Glomerular visceral epithelial cell (primary cell): ENCODE measurements around the gene PDE6A.

ENCODE experiments used
- DNase-seq: peaks from one replicate; pipeline ENCODE4 v3.0.0-alpha.2; 2016; ENCODE audit errors: extremely low spot score

Gene PDE6A

GRCh38 chr5:149930749-149931574 is 13.6 kb downstream of the PDE6A start:
- no peak for DNase-seq

GRCh38 chr5:149930043-149930748 is 14.4 kb downstream of the PDE6A start:
- no peak for DNase-seq

DNA sequence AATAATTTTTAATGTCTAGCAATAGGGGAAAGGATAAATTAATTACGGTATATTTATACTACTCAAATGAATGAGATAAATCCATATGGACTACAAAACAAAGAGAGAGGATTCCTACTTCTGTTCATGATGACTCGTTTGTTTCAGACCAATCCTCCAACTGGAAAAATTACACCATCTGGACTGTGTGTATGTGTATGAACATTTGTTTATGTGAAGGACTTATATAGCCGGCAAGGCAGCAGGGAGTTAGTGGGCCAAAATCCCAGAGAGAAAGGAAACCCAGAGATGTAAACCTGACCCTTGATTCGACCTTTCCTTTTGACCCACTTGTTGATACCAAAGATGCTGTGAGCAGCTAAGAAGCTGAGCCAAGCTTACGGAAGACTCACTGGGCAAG is 20.1 kb downstream of the PDE6A start:
- DNase-seq: no peak

DNA sequence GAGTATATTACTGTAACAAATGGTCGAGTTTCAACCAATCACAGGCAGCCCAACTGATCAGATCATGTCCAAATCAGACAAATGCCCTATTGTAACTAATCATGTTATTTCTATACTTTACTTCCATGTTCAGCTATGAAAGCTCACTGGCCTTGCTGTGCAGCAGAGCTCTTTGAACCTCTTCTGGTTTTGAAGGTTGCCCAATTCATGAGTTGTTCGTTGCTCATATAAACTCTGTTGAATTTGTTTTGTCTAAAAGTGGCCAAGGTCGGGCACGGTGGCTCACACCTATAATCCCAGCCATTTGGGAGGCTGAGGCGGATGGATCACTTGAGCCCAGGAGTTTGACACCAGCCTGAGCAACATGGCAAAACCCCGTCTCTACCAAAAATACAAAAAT is 21.6 kb downstream of the PDE6A start:
- no peak for DNase-seq

- DNase-seq: no peak
Measured at GRCh38 chr5:149921597-149921996, 23.0 kb downstream of the PDE6A start.

- no peak for DNase-seq
Measured at GRCh38 chr5:149917073-149917676, 27.4 kb downstream of the PDE6A start.

DNA sequence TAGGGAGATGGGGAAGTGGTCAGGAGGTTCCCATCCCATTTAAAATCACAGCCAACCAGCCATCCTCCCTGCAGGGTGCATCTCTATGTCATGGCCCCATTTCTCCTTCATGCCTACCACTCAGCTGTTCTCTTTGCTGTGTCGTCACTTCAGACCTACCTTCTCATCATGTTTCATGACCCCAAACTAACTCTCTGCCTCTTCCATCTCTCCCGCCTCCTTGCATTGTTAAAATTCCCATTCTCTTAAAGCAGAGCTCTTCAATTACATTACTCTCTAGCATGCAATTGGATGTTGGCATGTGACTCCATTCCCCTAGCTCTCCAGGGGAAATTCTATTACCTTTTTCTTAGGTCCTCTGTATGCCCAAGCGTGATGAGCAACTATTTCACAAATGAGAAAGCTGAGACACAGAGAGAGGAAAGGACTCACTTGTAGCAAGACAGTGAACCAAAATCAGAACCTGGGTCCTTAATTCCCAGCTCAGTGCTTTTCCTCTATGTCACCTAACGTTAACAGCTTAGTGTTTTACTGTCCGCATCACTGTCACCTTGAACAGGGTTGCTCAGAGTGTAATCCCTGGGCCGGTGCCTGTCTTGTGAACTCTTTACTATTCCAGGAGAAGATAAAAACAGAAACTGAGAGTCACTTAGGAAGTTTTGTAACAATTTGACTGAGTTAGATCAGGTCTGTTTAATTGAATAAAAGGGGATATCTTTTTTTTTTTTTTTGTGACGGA is 28.1 kb downstream of the PDE6A start:
- DNase-seq: no peak

DNA sequence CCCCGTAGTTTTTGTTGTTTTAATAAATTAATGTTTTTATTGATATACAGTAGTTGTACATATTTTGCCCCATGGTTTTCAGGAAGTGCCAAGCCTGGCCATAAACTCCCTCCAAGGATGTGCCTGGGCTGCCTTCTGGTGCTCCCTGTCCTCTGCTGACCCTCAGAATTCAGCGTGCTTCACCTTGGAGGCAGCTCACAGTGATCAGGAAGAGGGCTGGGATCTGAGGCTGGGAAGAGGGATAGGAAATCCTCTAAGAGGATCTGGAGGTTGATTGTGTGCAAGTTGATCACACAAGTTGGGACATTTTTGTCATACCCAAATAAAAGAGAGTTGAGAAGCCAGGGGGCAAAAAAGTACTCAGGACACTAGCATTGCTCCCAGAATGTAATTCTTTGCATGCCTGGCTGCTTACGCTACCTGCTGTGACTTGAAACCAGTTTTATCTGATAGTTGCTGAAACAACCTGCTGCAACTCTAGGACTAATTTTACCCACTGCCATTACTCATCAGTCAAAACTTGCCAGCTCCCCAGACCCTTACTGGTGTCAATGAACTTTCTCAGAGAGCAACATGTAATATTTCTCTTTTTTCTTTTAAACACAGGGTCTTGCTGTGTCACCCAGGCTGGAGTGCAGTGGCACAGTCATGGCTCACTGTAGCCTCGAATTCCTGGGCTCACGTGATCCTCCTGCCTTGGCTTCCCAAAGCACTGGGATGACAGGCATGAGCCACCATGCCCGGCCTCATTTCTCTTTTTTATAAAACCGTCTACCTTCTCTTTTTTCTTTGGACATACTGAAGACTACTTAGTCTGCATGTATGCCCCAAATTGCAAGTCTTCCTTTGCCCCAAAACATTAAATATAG is 29.0 kb downstream of the PDE6A start:
- DNase-seq: no peak

DNA sequence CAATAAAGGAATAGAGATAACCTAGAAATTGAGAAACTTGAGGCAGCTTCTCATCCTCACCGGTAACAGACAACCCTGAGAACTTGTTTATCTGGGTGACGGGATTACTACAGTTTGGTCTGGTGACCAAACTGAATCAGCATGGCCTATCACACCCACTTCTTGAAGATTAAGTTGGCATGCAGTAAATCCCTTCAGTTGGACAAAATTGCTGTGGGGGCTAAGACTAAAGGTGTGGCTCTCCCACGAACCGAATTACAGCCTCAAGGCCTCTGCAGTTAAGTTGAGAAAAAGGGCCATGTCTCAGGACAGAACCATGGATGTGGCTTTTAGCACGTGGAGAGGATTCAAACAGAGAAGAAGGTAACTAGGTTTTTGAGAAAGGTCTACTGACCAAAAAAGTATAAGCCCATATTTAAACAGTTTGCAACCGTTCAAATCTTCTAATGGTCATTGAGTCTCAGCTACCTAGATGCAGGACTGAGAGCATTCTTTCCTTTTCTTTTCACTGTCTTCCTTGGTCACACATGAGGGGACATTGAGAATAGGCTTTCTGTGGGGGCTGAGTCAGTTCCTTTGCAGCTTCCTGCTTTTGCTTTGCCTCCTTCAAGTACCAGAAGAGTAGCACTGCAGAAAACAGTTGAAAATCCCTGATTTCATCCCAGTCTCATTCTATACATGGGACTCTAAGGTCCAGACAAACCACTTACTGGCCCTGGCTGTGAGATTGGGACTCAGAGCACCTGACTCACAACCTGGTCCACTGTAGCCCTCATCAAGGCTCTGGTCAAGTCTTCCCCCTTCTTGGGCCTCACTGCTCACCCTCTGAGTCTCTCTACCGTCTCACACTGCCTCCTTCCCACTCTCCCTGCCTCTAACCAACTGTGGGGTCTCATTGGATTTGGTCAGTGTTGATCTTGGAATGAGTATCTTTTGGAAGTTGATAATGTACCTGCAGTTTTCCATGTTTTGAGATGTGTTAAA is 30.9 kb downstream of the PDE6A start:
- DNase-seq: peak; percentile 72

GRCh38 chr5:149912226-149912871 is 32.2 kb downstream of the PDE6A start:
- no peak for DNase-seq

DNA sequence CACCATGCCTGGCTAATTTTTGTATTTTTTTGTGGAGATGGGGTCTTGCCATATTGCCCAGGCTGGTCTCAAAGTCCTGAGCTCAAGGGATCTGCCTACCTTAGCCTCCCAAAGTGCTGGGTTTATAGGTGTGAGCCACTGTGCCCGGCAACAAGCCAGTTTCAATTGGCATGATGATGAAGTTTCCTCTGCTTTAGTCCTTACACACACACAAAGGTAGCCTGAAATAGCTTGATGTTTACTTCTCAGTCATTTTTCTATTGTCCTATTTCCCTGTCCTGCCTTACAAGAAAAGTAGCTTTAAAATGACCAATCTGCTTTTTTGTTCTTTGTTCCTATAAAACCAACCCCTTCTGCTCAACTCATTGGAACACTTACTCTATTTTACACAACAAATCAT is 33.6 kb downstream of the PDE6A start:
- DNase-seq: no peak

DNA sequence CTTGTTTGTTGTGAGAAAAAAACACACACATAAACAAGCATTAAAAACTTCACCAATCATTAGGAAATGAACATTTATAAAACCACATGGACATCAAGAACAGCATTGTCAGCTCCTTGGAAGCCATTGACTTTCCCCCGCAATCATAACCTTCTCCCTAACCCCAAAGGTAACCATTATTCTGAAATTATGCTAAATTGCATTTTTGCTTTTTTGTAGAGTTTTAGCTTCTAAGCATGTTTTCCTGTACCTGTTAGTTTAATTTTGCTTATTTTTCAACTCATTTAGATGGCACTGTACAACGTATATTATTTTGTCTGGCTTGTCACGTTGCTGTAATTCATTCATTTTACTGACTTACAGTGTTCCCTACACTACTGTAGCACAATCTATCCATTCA is 36.8 kb downstream of the PDE6A start:
- DNase-seq: no peak

DNA sequence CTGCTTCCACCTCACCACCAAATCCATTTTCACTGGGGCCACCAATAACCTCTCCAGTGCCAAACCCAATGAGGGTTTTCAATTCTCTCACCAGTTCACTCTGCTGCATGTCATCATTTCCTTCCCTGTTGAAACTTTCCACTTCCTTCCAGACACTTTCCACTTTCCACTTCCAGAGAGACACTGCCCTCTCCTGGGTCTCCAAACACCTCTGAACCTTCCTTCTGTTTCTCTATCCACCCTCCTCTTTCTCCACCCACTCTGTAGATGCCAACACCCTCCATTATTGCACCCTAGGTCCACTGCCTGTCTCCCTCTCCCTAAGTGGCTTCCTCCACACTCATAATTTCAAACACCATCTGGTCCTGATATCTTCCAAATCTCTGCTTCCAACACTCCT is 39.6 kb downstream of the PDE6A start:
- DNase-seq: no peak

DNA sequence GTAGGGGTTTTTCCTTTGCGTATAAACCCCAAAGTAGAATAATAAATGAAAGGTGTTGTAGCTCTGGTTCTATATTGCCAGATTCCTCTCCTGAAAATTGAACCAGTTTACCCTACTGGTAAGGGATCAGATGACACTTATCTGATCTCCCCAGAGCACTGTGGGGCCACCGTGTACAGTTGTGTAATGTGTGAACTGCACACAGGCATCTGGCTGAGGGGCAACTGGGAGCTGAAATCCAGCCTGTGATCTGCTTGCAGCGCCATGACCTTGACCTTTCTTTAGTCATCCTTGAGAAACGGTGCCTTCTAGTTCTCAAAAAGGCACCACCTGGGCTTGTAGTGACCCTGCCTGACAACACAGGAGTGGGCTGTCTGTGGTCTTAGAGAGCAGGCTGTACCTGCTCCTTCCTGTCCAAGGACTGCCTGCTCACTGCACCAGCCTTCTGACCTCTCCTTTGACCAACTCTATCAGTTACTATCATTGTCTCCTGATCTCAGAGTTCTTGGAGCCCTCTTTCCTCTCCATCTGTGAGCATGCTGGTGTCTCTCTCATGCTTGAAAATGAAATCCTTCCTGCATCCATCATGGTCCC is 40.2 kb downstream of the PDE6A start:
- no peak for DNase-seq

- DNase-seq: no peak
Measured at GRCh38 chr5:149903404-149903803, 41.2 kb downstream of the PDE6A start.

- peak; percentile 22 for DNase-seq
Measured at GRCh38 chr5:149902177-149902576, 42.4 kb downstream of the PDE6A start.

DNA sequence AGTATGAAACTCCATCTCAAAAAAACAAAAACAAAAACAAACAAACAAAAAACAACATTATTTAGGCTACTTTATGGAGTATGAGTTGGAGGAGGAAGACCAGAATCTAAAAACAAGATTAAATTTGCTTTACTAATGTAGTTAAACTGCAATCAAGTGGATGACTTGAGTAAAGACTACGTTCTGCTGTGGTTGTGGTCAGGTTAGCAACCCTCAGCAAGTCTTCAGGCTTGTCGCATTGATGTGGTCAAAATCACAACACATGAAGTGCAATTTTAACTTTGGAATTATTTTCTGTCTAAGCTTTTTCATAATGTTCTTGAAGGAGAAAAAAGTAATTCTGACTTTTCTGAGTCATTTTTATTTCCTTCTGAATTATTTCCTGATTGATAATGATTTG is 43.1 kb downstream of the PDE6A start:
- peak; percentile 27 for DNase-seq

DNA sequence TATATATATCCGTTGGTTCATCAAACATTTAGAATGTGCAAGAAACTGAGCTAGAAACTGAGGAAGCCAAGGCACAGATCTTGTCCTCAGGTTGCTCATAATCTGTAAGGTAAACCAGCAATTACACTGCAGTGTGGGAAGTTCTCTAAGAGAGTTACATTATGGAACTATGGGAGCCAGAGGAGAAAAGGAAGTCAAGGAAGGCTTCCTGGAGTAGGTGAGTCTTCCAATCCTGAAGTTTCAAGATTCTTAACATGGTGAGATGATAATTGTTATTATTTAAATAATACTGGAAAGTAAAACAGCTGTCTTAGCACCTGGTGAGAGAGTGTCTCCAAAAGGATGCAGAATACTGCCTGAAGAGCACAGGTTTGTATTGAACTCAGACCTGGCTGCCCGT is 44.2 kb downstream of the PDE6A start:
- no peak for DNase-seq

GRCh38 chr5:149898811-149899210 is 45.8 kb downstream of the PDE6A start:
- DNase-seq: no peak
